ENCODE results near the gene RBP2.

GRCh38 chr3:139423232-139423631 lies 53.1 kb downstream of the RBP2 start:
- TF ChIP-seq CTCF (IDR thresholded peaks at IDR 0.05; ENCODE audit: low read length) (no peak), EZH2 (IDR thresholded peaks at IDR 0.05; ENCODE audit: borderline replicate concordance, low read length) (no peak)
